GM19395 (cell line): Measurements from ENCODE around the gene OBSCN.
"Not testable (repeated sequence)": the region's sequence is repeated elsewhere in the genome, so short reads cannot be mapped to it uniquely, and the experiment has no call there.

ENCODE experiments used
- ATAC-seq: cut with Tn5 transposase; IDR thresholded peaks from one replicate; pipeline ENCODE4 v1.9.1; 2021; ENCODE audit warnings: mild to moderate bottlenecking, moderate library complexity; ENCODE audit not compliant: unreplicated experiment

OBSCN gene

DNA sequence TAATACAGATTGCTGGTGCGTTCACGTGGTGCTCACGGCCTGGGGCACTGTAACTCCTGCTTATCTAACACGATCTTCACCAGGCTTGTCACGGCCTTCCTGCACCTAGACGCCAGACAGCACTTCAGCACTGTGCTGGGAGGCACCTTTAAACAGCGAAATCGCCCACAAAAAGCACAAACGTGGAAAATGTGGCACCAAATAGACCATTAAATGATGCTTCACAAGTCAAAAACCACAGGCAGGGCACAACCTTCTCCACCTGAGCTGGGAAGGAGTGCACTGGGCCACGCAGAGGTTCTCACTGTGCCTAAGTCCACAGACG, 22.2 kb upstream of the OBSCN start:
- ATAC-seq = no peak

DNA sequence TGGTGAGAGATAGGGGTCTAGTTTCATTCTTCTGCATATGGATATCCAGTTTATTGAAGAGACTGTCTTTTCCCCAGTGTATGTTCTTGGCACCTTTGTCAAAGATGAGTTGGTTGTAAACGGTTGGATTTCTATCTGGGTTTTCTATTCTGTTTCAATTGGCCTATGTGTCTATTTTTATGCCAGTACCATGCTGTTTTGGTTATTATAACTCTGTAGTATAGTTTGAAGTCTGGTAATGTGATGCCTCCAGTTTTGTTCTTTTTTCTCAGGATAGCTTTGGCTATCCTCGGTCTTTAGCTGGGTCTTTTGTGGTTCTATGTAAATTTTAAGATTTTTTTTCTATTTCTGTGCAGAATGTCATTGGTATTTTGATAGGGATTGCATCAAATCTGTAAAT, 19.6 kb upstream of the OBSCN start:
- not testable (repeated sequence) for ATAC-seq

DNA sequence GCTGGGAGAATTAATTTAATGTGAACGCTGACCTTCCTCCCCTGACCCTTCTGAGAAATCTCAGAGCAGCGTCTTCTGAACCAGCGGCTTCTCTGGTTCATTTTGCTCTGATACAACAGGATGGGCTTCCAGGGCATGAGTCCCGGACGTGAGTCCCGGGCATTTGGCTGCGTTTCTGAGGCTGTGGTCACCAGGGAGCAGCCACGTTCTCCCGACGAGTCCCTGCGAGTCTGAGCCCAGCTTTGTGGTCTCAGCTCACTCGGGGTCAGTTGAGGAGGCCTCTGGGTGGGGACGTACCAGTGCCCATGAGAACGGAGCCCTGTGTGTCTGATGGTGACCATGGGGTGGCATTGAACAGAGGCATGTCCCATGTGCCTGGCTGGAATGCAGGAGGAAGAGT, 17.7 kb upstream of the OBSCN start:
- ATAC-seq = no peak

DNA sequence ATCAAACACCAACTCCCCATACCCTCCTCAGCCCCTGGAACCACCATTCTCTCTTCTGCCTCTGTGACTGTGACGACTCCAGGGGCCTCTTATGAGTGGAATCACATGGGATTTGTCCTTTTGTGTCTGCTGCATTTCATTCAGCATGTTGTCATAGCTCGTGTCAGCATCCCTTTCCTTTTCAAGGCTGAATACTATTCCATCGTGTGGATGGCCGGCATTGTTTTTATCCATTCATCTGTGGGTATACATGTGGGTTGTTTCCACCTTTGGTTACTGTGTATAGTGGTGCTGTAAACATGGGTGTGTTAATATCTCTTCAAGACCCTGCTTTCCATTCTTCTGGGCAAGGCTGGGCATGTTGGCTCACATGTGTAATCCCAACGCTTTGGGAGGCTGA, 17.1 kb upstream of the OBSCN start:
- ATAC-seq = no peak

DNA sequence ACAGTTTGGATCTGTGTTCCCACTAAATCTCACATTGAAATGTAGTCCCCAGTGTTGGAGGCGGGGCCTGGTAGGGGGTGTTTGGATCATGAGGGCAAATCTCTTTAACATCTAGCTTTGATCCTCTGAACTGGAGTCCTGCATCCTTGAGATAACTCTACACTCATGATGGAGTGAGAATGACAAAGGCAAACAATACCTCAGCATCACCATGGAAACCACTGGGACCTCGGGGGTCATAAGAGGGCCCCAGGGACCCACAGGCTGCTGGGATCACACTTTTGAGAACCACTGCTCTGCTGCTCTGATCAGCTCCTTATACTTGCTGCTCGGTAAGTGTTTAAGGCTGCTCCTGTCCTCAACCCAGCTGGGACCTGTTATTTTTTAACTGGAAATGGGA, 13.4 kb upstream of the OBSCN start:
- ATAC-seq = no peak

DNA sequence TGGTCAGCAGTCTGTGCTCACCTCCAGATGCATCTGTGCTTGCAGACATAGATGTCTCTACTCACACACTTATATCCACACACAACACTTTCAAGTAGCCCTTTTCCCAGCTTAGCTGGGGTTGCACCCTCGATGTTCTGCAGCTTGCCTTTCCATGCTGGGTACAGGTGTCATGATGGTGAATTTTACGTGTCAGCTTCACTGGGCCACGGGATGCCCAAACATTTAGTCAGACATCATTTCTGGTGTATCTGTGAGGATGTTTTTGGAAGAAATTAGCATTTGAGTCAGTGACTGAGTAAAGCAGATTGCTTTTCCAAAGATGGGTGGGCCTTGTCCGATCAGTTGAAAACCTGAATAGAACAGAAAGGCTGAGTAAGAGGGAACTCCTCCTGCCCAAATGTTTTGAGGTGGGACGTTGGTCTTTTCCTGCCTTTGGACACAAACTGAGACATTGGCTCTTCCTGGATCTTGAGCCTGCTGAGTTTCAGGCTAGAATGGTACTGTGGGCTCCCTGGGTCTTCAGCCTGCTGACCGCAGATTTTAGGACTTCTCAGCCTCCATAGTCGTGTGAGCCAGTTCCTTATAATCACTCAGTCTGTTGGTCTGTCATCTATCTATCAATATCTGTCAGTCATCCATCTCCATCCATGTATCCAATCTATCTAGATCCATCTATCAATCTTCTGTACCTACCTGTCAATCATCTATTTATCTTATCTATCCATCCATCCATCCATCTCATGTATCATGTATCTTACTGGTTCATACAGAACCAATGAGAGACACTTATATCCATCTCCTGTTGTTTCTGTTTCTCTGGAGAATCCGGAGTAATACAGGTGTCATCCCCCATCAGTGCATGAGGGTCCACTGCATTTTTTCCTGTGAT, 12.7 kb upstream of the OBSCN start:
- ATAC-seq = no peak

DNA sequence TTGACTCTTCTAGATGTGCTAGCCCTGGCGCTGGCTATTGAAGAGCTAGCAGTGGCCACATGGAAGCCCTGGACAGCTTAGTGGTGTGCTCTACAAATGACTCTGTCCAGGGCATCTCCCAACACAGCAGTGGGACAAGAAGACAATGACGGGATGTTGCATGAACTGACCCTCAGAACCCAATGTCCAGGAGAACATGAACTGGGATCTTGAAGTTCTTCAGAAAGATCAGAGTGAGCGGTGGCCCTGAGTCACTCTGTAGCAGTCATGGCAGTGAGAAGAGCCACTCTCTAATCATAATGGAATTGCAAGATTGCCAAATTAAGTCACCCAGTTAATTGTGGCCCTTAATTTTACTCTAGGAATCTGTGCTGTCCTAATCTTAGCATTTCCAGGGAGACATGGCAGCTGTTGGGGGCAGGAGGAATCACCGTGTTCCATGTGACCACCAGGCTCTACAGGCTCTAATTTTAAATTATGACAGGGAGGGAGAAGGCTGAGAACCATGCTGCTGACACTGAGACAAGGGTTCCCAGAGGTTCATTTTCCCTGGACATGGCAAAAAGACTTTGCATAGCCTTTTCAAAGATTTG, 10.2 kb upstream of the OBSCN start:
- ATAC-seq = no peak

DNA sequence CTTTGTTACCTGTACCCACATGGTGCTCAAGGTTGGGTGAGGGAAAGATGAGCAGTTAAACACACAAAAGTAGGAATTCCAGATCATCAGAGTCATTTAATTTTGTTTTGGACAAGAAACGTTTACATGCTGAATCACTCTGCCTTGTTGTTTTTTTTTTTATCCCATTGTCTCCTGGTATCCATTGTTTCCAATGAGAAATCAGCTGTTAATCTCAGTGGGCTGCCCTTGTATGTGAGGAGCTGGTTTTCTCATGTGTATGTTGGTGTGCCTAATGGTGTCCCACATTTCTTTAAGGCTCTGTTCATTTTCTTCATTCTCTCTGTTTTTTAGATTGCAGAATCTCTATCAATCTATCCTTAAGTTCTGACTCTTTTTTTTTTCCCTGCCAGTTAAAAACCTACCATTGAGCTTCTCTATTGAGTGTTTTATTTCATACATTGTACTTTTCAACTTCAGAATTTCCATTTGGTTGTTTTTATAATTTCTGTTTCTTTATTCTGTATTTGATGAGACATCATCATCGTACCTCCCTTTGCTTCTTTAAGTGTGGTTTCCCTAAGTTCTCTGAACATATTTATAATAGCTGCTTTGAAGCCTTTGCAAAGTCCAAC, 8.8 kb upstream of the OBSCN start:
- no peak for ATAC-seq

DNA sequence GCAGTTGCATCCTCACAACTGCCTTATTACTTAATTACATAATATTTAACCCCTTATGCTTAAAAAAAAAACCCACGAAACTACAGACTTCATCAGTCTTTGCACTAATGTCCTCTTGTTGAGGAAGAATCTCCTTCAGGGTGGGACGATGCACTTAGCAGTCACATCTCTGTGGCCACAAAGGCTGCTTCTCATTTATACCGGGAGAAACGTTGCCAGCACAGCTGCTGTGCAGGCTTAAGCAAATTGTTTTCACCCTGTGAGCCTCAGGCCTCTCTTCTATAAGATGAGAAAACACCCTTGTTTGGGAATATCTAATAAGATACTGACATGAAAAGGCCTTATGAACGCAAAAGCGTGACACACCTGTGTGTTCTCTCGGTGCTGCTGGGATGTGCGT, 2.9 kb upstream of the OBSCN start:
- no peak for ATAC-seq

DNA sequence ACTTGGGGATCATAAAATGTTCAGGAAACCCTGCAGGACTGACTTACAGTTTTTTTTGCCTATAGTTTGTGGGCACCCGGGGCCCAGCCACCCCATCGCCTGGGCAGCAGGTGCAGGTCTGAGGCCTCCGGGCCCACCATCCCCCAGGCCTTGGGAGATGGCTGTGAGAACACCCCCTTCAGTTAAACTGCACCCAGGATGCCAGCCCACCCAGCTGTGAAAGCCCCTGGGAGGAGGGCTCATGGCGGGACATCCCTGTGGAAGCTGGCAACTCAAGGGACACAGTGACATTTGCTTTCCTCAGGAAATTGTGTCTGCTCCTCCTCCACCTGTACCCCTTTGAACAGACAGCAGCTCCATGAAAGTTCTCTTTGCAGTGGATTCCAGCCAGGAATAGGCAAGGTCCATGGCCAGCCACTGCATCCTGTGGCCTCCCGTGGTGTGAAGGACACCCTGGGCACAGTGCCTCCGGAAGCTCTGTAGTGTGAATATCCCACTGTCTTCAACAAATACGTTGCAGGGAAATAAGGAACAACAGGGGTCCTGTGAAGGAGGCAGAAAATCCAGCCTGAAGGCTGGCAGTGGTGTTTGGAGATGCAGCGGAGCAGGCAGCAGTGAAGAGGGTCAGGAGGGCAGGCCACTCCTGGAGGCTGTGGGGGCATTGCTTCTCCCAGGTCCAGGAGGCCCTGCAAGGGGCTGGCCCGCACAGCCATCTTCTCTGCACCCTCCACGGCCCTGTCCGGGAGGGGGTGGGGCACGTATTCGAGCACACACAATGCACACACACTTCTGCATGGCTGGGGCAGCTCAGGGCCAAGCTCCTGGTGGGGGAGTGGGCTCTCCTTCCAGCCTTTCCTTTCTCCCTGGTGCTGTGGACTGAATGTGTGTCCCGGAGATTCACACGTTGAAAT, 2.1 kb upstream of the OBSCN start:
- no peak for ATAC-seq

DNA sequence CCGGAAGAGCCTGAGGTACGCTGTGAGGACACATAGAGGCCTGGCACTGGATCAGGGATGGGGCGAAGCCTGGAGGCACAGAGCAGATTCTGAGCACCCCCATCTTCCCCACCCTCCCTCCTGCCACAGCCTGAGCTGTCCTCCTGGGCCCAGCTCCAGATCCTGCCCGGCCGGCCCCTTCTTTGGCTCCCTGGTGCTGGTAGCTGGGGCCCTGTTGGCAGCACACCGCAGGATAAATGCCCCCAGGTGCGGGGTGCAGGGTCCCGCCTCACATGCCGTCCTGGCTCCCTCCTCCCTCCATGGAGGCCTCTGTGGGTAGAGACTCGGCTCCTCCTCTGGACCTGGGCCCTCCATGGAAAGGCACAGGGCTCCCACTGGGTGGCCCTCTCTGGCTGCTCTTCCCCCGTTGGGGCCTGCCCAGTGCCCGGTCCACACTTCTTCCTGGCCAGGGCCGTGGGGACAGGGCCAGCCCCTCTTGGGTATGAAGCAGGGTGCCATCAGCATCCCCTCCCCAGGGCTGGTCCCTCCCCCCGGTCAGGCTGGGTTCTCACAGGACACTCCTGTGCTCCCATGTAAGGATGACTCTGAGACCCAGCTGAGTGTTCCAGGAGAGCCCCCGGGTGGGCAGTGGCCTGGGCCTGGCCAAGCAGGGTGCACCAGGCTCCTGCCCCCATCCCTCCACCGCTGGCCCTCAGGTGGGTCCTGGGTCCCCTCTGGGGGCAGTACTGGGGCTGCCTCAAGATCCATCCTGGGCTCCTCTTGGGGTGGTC, 1.1 kb upstream of the OBSCN start:
- ATAC-seq = no peak

DNA sequence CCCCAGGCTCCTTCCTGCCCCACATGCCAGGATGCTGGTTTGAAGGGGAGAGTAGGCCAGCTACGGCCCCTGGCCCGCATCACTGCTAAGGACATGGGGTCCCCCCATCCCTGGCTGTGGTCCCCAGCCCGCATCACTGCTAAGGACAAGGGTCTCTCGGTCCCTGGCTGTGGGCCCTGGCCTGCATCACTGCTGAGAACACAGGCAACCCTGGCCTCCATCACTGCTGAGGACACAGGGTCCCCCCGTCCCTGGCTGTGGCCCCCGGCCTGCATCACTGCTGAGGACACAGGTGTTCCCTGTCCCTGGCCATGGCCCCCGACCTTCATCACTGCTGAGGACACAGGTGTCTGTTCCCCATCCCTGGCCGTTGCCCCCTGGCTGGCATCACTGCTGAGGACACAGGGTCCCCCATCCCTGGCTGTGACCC, 448 bp upstream of the OBSCN start:
- ATAC-seq = no peak

DNA sequence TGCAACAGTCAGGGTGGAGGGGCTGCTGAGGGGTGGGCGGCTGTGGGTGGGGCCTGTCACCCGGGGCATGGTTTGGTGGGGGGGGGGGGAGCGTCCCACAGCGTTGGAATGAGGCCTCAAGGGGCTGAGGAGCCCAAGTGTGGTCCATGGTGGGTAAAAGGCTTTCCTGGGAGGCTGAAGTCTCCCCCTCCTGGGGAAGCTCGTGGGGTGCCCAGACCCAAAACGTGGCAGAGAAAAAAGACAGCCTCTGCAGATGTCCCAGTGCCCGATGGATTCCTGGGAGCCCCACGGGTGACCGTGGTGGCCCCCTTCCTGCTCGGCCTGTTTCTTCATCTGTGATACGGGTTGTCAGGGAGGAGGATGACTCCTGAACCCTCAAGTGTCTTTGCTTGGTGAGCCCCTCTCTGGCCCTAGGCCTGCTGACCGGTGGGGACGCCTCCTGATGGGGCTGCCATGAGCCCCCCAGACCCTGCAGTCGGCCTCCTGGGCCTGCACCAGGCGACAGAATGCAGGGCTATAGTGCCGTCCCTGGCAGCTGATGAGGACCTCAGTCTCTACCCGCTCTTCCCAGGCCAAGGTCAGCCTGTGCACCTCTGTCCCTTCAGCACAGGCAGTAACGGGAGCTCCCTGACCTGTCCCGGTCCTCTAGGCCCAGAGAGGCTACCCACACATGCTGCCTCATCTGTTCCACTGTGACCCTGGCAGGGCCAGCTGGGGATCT, 1.1 kb downstream of the OBSCN start:
- no peak for ATAC-seq

DNA sequence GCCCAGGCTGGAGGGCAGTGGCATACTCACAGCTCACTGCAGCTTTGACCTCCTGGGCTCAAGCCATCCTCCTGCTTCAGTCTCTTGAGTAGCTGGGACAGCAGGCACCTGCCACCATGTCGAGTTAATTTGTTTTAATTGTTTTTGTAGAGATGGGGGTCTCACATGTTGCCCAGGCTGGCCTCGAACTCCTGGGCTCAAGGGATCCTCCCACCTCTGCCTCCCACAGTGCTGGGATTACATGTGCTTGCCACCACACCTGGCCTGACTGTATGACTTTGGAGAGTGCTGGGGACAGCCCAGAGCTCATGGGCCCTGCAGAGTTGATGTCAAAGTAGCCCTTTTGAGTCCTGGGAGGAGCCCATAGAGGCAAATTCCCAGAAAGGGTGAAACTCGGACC, 1.8 kb downstream of the OBSCN start:
- ATAC-seq = no peak

DNA sequence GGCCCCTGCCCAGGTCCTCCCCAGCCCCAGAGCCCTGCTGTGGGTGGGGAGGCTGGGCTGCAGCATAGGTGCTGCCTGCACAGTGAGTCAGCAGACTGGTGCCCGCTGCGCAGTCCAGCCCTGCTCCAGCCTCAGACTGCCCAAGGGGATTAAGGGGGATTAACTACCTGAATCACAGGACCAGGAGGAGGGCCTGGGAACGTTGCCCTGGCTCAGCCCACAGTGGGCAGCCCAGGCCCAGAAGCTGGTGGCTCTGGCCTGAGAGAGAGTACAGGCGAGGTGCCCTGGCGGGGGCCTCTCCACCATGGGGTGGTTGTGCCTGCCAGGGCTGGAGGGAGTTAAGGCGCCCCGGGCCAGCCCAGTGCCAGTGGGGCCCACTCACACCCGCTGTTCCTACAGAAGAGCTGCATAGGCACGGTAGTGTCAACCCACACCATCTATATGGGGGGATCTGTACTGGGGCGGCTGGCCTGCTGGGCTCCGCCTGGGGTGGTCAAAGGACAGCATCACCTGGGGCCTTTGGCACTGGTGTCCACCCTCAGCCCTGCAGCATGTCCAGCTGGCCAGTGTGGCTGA, 2.3 kb downstream of the OBSCN start:
- no peak for ATAC-seq

DNA sequence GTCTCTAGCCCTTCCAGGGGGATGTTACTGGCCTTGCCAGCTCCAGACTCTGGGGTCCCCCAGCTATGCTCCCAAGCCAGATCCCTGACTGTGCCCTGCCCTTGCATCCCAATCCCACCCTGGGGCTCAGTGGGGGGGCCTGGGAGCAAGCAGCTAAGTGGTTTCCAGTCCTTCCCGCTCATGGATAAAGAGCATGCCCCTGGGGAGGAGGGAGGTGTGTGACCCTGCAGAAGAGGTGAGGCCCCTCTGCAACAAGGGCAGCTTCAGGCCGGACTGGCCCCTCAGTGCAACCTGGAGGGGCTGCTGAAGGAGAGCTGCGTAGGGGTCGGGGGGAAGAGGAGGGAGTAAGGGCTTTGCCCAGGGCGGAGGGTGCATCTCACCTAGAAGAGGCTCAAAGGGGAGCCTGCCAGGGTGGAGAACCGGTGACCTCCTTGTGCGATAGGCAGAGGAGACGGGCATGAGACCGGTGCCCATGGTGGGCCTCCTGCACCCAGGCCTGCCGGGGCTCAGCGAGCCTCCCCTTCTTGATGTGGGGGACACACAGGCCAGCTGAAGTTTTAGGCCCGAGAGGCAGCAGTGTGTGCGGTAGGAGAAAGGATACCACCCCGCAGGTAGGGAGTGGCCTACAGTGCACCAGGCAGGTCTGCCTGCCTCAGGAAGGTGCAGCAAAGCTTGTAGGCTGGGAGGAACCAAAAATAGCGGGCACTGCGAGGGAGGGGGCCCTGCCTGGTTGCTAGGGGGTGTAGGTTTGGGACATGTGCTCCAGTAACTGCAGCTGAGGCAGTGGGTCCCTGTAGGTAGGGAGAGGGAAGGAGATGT, 3.1 kb downstream of the OBSCN start:
- ATAC-seq = no peak

DNA sequence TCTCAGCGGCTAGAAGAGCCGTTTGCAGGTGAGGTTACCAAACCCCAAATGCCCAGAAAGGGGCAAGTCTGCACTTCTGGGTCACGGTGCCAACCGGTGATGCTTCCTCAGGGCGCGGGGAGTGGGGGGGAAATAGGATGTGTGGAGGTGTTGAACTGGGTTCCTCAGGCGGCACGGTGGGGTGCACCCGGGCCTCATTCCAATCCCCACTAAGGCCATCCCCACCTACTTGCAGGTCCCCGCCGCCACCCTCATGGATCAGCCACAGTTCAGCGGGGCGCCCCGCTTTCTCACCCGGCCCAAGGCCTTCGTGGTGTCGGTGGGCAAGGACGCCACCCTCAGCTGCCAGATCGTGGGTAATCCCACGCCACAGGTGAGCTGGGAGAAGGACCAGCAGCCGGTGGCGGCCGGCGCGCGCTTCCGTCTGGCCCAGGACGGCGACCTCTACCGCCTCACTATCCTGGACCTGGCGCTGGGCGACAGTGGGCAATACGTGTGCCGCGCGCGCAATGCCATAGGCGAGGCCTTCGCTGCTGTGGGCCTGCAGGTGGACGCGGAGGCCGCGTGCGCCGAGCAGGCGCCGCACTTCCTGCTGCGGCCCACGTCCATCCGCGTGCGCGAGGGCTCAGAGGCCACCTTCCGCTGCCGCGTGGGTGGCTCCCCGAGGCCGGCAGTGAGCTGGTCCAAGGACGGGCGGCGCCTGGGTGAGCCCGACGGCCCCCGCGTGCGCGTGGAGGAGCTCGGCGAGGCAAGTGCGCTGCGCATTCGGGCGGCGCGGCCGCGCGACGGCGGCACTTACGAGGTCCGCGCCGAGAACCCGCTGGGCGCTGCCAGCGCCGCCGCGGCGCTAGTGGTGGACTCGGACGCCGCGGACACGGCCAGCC, 3.9 kb downstream of the OBSCN start:
- ATAC-seq = no peak
